ACHN (cell line): ENCODE measurements around the gene TOR2A.
"Not testable (repeated sequence)": the region's sequence is repeated elsewhere in the genome, so short reads cannot be mapped to it uniquely, and the experiment has no call there.

ENCODE experiments used
- DNase-seq: peaks from one replicate; pipeline ENCODE4 v3.0.0-alpha.2; 2015
- in situ Hi-C: cut with HindIII; loops from 2 replicates; pipeline ENCODE4 v1.10.0; 2017; ENCODE audit warnings: low sequenced_read_pairs, low pct_ligation_motif_present, low pct_unique_long_range_greater_than_20kb

TOR2A gene

GRCh38 chr9:127734747-127735529 lies at the start of gene TOR2A:
Gene TOR2A (minus strand): TSS chr9:127735294. CDS start chr9:127735270, 24 bp downstream.
- in situ Hi-C loops = no loop called here
- peak; percentile 93 for DNase-seq

- in situ Hi-C loops = no loop called here
- no peak for DNase-seq
Measured at GRCh38 chr9:127783111-127784008, 48.3 kb upstream of the TOR2A start.

GRCh38 chr9:127781806-127782205 lies 46.7 kb upstream of the TOR2A start:
- in situ Hi-C loops = no loop called here
- DNase-seq = no peak

GRCh38 chr9:127780909-127781308 lies 45.8 kb upstream of the TOR2A start:
- DNase-seq, in situ Hi-C loops: not testable (repeated sequence)

GRCh38 chr9:127780126-127780885 lies 45.2 kb upstream of the TOR2A start:
- in situ Hi-C loops = no loop called here
- DNase-seq = no peak

- in situ Hi-C loops = no loop called here
- DNase-seq = no peak
Measured at GRCh38 chr9:127779136-127779981, 44.3 kb upstream of the TOR2A start.

- no peak for DNase-seq
- in situ Hi-C loops = no loop called here
Measured at GRCh38 chr9:127778280-127779135, 43.4 kb upstream of the TOR2A start, which contains the start of gene SH2D3C. Gene SH2D3C (minus strand): TSS chr9:127778666. CDS start chr9:127778627, 39 bp downstream.

- in situ Hi-C loops = no loop called here
Measured at GRCh38 chr9:127777368-127777980, 42.4 kb upstream of the TOR2A start.

GRCh38 chr9:127776924-127777289 lies 41.8 kb upstream of the TOR2A start:
- DNase-seq = no peak
- in situ Hi-C loops = no loop called here

More at GRCh38 chr9:127777368-127777980, 42.4 kb upstream of the TOR2A start:
- DNase-seq = no peak

- in situ Hi-C loops = no loop called here
- no peak for DNase-seq
Measured at GRCh38 chr9:127776195-127776923, 41.3 kb upstream of the TOR2A start.

- in situ Hi-C loops = no loop called here
- no peak for DNase-seq
Measured at GRCh38 chr9:127773981-127774380, 38.9 kb upstream of the TOR2A start.

GRCh38 chr9:127773272-127773671 lies 38.2 kb upstream of the TOR2A start:
- in situ Hi-C loops = no loop called here
- DNase-seq = no peak

- in situ Hi-C loops = no loop called here
- DNase-seq = no peak
Measured at GRCh38 chr9:127772603-127773002, 37.5 kb upstream of the TOR2A start.

GRCh38 chr9:127771570-127772189 lies 36.6 kb upstream of the TOR2A start:
- in situ Hi-C loops = no loop called here
- DNase-seq = no peak

GRCh38 chr9:127770905-127771569 lies 35.9 kb upstream of the TOR2A start:
- DNase-seq = peak; percentile 95
- in situ Hi-C loops = no loop called here
